Fibroblast of skin of scalp (primary cell): ENCODE data around the gene CD3E.
"Not testable (repeated sequence)": the region's sequence is repeated elsewhere in the genome, so short reads cannot be mapped to it uniquely, and the experiment has no call there.

Experiments
- DNase-seq: peaks from one replicate; pipeline ENCODE4 v3.0.0-alpha.2; 2013

Gene CD3E

GRCh38 chr11:118291477-118292135, 12.9 kb upstream of the CD3E start:
- peak; percentile 14 for DNase-seq

- DNase-seq = no peak
Measured at GRCh38 chr11:118294053-118294452, 10.5 kb upstream of the CD3E start.

- DNase-seq = no peak
Measured at GRCh38 chr11:118295199-118295598, 9.3 kb upstream of the CD3E start.

- peak; percentile 13 for DNase-seq
Measured at GRCh38 chr11:118295815-118296454, 8.6 kb upstream of the CD3E start.

- no peak for DNase-seq
Measured at GRCh38 chr11:118301600-118302195, 2.8 kb upstream of the CD3E start.

- no peak for DNase-seq
Measured at GRCh38 chr11:118304227-118304567, 333 bp upstream of the CD3E start.

- DNase-seq = no peak
Measured at GRCh38 chr11:118305726-118306125, 1.2 kb downstream of the CD3E start.

GRCh38 chr11:118306556-118306955, 2.0 kb downstream of the CD3E start:
- no peak for DNase-seq

GRCh38 chr11:118308995-118309528, 4.5 kb downstream of the CD3E start:
- DNase-seq = not testable (repeated sequence)

- DNase-seq = no peak
Measured at GRCh38 chr11:118310271-118310670, 5.7 kb downstream of the CD3E start.

- DNase-seq = no peak
Measured at GRCh38 chr11:118310781-118311485, 6.4 kb downstream of the CD3E start.

- no peak for DNase-seq
Measured at GRCh38 chr11:118311518-118311917, 7.0 kb downstream of the CD3E start.

GRCh38 chr11:118312328-118312727, 7.8 kb downstream of the CD3E start:
- DNase-seq = no peak

GRCh38 chr11:118313242-118313641, 8.7 kb downstream of the CD3E start:
- DNase-seq = no peak

- DNase-seq = no peak
Measured at GRCh38 chr11:118314988-118315411, 10.5 kb downstream of the CD3E start.

- no peak for DNase-seq
Measured at GRCh38 chr11:118318124-118318523, 13.6 kb downstream of the CD3E start.

GRCh38 chr11:118318581-118319336, 14.2 kb downstream of the CD3E start:
- DNase-seq = no peak

GRCh38 chr11:118319337-118319707, 14.8 kb downstream of the CD3E start:
- no peak for DNase-seq

- DNase-seq = no peak
Measured at GRCh38 chr11:118320515-118320914, 16.0 kb downstream of the CD3E start.

- DNase-seq = no peak
Measured at GRCh38 chr11:118321386-118322082, 17.0 kb downstream of the CD3E start.

- DNase-seq = no peak
Measured at GRCh38 chr11:118322721-118323120, 18.2 kb downstream of the CD3E start.

- DNase-seq = no peak
Measured at GRCh38 chr11:118325283-118325682, 20.8 kb downstream of the CD3E start.
